ENCODE measurements around the gene SLC43A2. TPM values are rescaled to one million over a fixed set of nuclear protein-coding genes. Genes with fewer than 3 reads are reported as not detected.
A peak's percentile ranks its signal among the peaks of the same experiment; 100 is the strongest.

The SLC43A2 gene
- total RNA-seq, 3 donors from 2014 or later (not counting 1 experiment from before 2014, with no cell fraction given) = 24.5 to 36.0 (median 30.3) TPM

- intact Hi-C loops (cut with micrococcal nuclease) = no loop called here
- no peaks in the 10 kb centered on the region for H3K9me3 Mint-ChIP-seq
- H3K4me3 Mint-ChIP-seq = no peak overlapping the region
- peaks cover 0 to 7% of the 10 kb centered on the region in 2 donors for H3K4me1 Mint-ChIP-seq
- H3K27ac Mint-ChIP-seq = no peak overlapping the region
- no peak for ATAC-seq
- 96% methylated on average over 14 of the region's 14 CpGs for WGBS (ENCODE audit: insufficient coverage)
- Histone ChIP-seq H3K4me1 (ENCODE audit: control insufficient read depth, insufficient read depth, low read length) (peaks cover 11% of the 10 kb centered on the region), H3K27me3 (ENCODE audit: control insufficient read depth, insufficient read depth, low read length) (no peaks in the 10 kb centered on the region), H3K36me3 (ENCODE audit: control insufficient read depth, insufficient read depth, low read length) (no peaks in the 10 kb centered on the region), H3K9me3 (ENCODE audit: control insufficient read depth, insufficient read depth, low read length) (no peaks in the 10 kb centered on the region), H3K27ac (ENCODE audit: low read length) (no peak overlapping the region), H3K4me3 (ENCODE audit: low read length) (no peak overlapping the region)
- no peaks in the 10 kb centered on the region for H3K27me3 Mint-ChIP-seq (ENCODE audit: low read depth in 2 of 2)
- TF ChIP-seq, protein P1, sequence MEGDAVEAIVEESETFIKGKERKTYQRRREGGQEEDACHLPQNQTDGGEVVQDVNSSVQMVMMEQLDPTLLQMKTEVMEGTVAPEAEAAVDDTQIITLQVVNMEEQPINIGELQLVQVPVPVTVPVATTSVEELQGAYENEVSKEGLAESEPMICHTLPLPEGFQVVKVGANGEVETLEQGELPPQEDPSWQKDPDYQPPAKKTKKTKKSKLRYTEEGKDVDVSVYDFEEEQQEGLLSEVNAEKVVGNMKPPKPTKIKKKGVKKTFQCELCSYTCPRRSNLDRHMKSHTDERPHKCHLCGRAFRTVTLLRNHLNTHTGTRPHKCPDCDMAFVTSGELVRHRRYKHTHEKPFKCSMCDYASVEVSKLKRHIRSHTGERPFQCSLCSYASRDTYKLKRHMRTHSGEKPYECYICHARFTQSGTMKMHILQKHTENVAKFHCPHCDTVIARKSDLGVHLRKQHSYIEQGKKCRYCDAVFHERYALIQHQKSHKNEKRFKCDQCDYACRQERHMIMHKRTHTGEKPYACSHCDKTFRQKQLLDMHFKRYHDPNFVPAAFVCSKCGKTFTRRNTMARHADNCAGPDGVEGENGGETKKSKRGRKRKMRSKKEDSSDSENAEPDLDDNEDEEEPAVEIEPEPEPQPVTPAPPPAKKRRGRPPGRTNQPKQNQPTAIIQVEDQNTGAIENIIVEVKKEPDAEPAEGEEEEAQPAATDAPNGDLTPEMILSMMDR (IDR thresholded peaks at IDR 0.05) = no peak
- H3K36me3 Mint-ChIP-seq = no peaks in the 10 kb centered on the region
- DNase-seq = no peak
Measured at GRCh38 chr17:1597861-1598342, 30.7 kb downstream of the SLC43A2 start.

DNA sequence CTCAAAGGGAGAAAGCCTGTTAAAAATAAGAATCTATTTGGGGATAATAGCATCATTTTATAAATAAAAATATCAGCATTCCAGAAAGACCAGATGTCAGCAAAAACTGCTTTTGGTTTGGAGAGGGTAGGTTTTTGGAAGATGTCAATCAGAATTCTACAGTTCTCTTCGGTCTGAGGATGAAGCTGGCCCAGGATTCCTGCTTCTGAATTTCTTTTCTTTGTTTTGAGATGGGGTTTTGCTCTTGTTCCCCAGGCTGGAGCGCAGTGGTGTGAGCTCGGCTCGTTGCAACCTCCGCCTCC, 35.1 kb downstream of the SLC43A2 start:
- Histone ChIP-seq H3K36me3 (ENCODE audit: control insufficient read depth, insufficient read depth, low read length) (no peaks in the 10 kb centered on the region), H3K4me1 (ENCODE audit: control insufficient read depth, insufficient read depth, low read length) (peaks cover 27% of the 10 kb centered on the region)

GRCh38 chr17:1592751-1593629, 35.6 kb downstream of the SLC43A2 start:
- WGBS (ENCODE audit: insufficient coverage) = 23% methylated on average over 25 of the region's 25 CpGs
- Mint-ChIP-seq H3K4me1 (peaks cover 0 to 7% of the 10 kb centered on the region in 2 donors), H3K27ac (no peak overlapping the region), H3K27me3 (ENCODE audit: low read depth in 2 of 2) (no peaks in the 10 kb centered on the region), H3K9me3 (no peaks in the 10 kb centered on the region), H3K36me3 (no peaks in the 10 kb centered on the region), H3K4me3 (no peak overlapping the region)
- intact Hi-C loops (cut with micrococcal nuclease) = no loop called here
- H3K27me3 ChIP-seq (ENCODE audit: control insufficient read depth, insufficient read depth, low read length) = no peaks in the 10 kb centered on the region
- H3K36me3 ChIP-seq (ENCODE audit: control insufficient read depth, insufficient read depth, low read length) = no peaks in the 10 kb centered on the region
- H3K4me3 ChIP-seq (ENCODE audit: low read length) = no peak overlapping the region
- no peak for DNase-seq
- TF ChIP-seq, protein P1 (IDR thresholded peaks at IDR 0.05) = no peak
- peaks cover 27% of the 10 kb centered on the region for H3K4me1 ChIP-seq (ENCODE audit: control insufficient read depth, insufficient read depth, low read length)
- H3K9me3 ChIP-seq (ENCODE audit: control insufficient read depth, insufficient read depth, low read length) = no peaks in the 10 kb centered on the region
- peak overlapping the region; percentile 5 for H3K27ac ChIP-seq (ENCODE audit: low read length)
- peak in 2 of 3 donors; percentile 32 to 53 for ATAC-seq

More for the DNA sequence above, 35.1 kb downstream of the SLC43A2 start:
- peaks cover 0 to 7% of the 10 kb centered on the region in 2 donors for H3K4me1 Mint-ChIP-seq
- WGBS (ENCODE audit: insufficient coverage) = 84% methylated on average over 5 of the region's 5 CpGs
- peak overlapping the region; percentile 5 for H3K27ac ChIP-seq (ENCODE audit: low read length)
- DNase-seq (no peak), ATAC-seq (no peak)
- H3K36me3 Mint-ChIP-seq = no peaks in the 10 kb centered on the region
- intact Hi-C loops (cut with micrococcal nuclease) = no loop called here
- TF ChIP-seq, protein P1 (IDR thresholded peaks at IDR 0.05) = no peak
- H3K27me3 Mint-ChIP-seq (ENCODE audit: low read depth in 2 of 2) = no peaks in the 10 kb centered on the region
- H3K4me3 Mint-ChIP-seq = no peak overlapping the region
- H3K9me3 Mint-ChIP-seq = no peaks in the 10 kb centered on the region
- no peak overlapping the region for H3K27ac Mint-ChIP-seq
- no peak overlapping the region for H3K4me3 ChIP-seq (ENCODE audit: low read length)
- H3K27me3 ChIP-seq (ENCODE audit: control insufficient read depth, insufficient read depth, low read length) = no peaks in the 10 kb centered on the region
- no peaks in the 10 kb centered on the region for H3K9me3 ChIP-seq (ENCODE audit: control insufficient read depth, insufficient read depth, low read length)
